GM19023 (cell line): ENCODE data around the gene SLC9A9.

ENCODE experiments used
- ATAC-seq: cut with Tn5 transposase; IDR thresholded peaks from one replicate; pipeline ENCODE4 v1.9.1; 2021; ENCODE audit warnings: mild to moderate bottlenecking, moderate library complexity; ENCODE audit not compliant: unreplicated experiment

The SLC9A9 gene

DNA sequence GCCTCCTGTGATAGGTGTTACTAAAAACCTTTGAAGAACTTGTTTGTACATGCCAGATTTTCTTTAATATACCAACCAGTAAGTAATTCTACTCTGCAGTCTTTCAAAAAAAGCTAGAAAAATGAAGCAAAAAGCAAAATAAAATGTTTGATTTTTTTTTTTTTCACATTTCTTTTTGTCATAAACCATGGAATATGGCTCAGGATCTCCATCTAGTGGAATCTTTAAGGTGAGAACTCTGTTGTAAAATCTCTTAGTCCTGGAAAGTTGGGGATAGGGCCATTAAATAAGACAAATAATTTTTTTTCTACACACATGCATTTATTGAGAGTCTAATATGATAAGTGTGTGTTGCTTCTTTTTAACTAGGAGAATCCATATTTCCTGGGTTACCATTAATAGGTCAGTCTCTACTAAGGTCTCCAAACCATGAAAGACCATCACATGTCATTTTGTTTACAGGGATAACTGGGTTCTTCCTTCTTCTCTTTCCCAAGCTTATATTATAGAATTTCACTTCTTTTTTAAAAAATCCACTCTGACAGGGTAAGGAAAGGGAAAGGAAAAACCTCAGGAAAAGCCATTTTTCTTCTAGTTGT is 84.6 kb downstream of the SLC9A9 start:
- ATAC-seq, result no peak

GRCh38 chr3:143757691-143758090 is 90.6 kb downstream of the SLC9A9 start:
- ATAC-seq, result no peak

DNA sequence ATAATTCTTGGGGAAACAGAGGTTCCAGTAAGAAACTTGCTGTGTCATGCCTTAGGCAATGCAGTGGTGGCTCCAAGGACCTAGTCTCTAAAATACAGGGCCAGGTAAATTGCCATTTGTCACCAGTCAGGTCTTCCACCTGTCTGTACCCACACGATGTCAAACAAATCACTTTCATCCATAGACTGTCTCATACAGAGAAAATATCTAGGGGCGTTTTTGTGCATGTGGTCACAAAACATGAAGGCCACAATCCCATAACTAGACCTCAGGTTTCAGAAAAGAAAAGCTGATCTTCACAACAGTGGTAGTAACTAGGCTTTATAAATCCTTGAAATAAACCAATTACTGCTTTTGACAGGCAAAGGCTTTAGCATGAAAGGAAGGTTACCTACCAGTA is 92.3 kb downstream of the SLC9A9 start:
- no peak for ATAC-seq

DNA sequence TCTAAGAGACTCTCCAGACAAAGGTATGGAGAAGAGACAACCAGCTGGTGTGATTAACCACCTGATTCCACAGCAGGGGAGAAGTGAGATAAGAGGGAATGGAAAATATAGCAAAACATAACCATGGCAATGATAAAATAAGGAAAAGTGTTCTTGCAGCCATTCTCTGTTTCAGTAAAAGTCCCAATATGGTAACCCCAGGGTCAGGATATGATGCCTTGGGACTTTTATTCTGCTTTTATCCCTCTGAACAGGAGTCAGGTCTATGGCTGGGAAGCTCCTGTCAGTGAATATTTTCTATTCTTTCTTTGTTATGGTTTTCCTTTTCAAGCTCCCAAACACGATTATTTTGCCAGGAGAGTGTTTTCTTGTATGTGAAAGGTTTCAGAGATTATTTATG is 94.2 kb downstream of the SLC9A9 start:
- no peak for ATAC-seq

GRCh38 chr3:143753456-143753855 is 94.8 kb downstream of the SLC9A9 start:
- ATAC-seq, result no peak

GRCh38 chr3:143753006-143753405 is 95.3 kb downstream of the SLC9A9 start:
- ATAC-seq, result no peak

DNA sequence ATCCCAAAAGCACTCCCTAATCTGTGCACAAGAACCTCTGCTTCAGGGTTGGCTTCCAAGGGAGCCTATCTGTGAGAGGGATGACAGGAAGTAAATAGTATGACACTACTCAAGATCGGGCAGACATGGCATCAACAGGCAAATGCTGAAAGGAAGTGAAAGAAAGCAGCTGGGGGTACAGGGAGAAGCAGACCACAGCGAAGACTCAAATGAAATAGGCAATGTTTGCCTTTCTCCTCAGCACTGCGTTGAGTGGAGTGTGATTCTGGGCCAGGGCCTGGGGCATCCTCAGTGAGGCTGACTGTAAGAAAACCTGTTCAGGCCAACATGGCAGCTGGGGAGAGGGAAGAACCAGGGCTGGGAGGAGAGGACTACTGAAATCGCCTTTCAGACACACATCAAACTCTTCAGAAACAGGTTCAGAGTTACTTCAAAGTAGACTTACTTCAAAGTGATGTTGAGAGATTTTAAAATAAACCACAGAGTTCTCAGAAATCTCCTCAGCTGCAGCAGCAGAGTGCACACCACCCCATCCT is 96.6 kb downstream of the SLC9A9 start:
- peak; percentile 77 for ATAC-seq

DNA sequence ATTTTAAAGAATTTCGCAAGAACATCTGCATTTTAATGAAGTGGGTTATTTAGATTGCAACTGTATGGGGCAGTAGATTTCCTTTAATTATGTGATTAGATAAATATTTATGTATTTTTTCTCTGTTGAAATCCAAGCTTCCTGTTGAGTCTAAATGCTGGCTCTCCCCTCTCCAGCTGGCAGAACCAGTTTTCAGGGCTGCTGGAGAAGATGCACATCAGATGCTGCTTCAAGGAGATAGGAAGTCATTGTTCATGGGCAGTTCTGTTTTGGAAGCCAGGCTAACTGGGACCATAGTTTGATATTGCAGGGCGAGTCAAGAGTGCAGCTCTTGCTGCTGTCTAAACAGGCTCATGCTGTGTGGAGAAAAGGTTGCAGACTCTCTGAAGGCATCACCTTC is 97.4 kb downstream of the SLC9A9 start:
- no peak for ATAC-seq

DNA sequence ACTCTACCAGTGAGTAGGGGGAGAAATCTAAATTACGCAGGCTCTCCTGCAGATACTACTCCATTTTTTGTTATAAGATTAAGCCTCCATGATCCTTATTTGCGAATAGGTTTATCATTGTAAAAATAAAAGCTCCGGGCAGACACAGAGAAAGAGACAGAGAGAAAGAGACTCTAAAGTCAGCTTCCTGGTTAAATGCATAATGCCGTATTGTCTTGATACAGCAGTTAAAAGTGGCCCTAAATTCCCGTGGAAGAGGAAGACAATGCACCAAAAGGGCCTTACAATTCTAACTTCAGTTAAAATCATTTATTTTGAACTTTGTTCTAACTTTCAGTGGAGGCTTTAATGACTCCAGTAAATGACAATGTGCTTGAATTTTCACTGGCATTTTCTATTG is 98.3 kb downstream of the SLC9A9 start:
- ATAC-seq, result no peak

DNA sequence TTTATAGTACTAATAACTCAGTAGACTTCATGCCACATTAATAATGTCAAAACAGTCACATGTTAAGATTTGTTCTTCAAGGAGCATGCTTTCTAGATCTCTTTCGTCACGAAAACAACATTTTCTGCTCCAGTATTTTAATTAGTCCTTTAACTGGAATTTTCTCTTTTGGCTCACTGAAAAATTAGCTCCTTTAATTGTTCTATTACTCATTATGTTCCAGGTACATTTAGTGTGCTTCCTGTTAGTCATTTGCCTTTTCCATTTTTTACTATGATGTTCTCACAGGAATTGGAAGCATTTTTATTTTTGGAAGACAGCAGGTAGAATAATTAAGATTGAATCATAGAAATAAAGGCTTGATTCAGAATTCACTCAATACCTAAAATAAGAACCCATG is 111.2 kb downstream of the SLC9A9 start:
- ATAC-seq, result no peak

- no peak for ATAC-seq
Measured at GRCh38 chr3:143736205-143736997, 111.9 kb downstream of the SLC9A9 start.

DNA sequence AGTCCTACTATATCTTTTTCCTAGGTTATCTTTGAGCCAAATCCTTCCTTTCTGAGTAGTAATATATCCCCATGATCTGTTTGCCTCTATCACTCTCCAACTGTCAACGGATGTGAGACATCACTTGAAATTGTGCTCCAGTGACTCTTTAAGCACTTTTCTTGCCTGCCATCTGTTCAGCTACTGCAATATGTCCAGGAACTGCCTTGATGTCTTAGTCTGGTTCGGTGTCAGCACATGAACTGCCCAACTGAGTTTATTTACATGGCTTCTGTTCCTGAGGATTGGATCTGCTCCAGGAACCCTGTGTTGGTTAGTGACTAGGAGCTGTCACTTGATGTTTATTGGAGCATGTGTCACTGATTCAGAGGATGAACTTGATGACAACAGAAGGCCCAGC is 116.5 kb downstream of the SLC9A9 start:
- ATAC-seq, result no peak

GRCh38 chr3:143731320-143731719 is 116.9 kb downstream of the SLC9A9 start:
- ATAC-seq, result no peak

- ATAC-seq, result no peak
Measured at GRCh38 chr3:143727391-143727790, 120.9 kb downstream of the SLC9A9 start.

GRCh38 chr3:143726727-143727126 is 121.5 kb downstream of the SLC9A9 start:
- no peak for ATAC-seq

GRCh38 chr3:143720381-143720780 is 127.9 kb downstream of the SLC9A9 start:
- ATAC-seq, result no peak

DNA sequence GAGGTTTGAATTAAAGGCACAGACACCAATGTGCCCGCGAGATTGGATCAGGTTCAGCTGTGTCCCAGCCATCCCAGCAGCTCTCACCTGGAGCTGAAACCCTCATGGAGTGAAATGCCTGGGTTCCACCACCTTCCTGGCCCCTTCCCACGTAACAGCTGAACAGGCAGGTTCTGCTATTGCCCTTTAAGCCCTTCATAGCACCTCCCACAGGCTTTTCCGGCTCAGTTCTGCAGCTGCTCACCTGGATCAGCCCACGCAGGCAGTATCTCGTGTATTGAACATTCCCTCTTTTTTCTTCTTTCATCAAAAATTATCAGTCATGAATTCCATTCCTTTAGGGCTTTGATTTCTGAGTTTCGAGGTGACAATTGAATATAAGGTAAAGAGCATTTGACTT is 129.8 kb downstream of the SLC9A9 start:
- ATAC-seq, result no peak

GRCh38 chr3:143716731-143717130 is 131.5 kb downstream of the SLC9A9 start:
- no peak for ATAC-seq

DNA sequence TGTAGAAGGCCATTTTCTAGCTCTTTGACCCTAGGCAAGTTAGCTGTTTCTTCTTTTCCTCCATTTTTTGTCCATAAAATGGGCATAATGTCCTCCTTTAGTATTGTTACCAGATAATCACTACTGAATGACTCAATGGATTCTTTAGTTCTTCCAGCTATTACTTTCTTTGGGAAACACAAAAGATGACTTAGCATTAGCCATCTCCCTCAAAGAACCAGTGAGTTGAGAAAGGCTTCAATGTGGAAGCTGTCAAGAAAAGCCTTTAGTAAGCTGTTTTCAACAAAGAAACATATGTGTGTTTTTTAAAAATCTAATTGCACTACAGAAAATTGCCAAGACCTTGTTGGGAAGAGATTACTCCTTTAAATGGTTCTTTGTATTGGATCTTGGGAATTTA is 135.7 kb downstream of the SLC9A9 start:
- ATAC-seq, result no peak

DNA sequence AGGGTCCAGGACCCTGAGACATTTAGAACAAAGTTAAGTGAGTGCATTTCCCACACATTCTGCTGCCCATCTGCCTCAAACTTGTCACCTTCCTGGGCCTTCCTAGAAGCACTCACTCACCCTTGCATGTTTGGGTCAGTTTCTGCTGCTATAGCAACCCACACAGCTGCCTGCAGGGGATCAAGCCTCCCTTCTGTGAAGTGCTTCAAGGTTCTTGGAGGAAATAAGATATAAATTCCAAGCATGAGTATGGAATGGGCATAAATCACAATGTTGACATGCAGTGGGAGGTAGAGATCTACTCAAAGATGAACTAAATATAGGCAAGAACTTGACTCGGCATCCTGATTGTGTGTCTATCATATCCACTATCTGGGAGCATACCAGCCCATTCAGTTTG is 140.4 kb downstream of the SLC9A9 start:
- no peak for ATAC-seq

- ATAC-seq, result no peak
Measured at GRCh38 chr3:143700431-143700975, 147.8 kb downstream of the SLC9A9 start.

GRCh38 chr3:143699424-143699823 is 148.8 kb downstream of the SLC9A9 start:
- no peak for ATAC-seq
